LHCN-M2 (cell line): ENCODE results near the gene CETN2. TPM values are rescaled to one million over a fixed set of nuclear protein-coding genes. Genes with fewer than 3 reads are reported as not detected.
"Not testable (repeated sequence)": the region's sequence is repeated elsewhere in the genome, so short reads cannot be mapped to it uniquely, and the experiment has no call there.

Experiments used
- DNase-seq: peaks from one replicate; pipeline ENCODE4 v3.0.0-alpha.2; 2012; ENCODE audit warnings: low read depth
- polyA plus RNA-seq: library from polyadenylated mRNA; unstranded; fragments of >200 nt; gene quantifications from one replicate; pipeline ENCODE4 v1.2.1, GENCODE V29; 2012; ENCODE audit warnings: missing spikeins
- total RNA-seq: library from RNA; depleted of rRNA; stranded (reverse); fragments of >200 nt; gene quantifications from 2 replicates; pipeline ENCODE4 v1.2.3, GENCODE V29; 2014; rRNA removed

CETN2 gene
- total RNA-seq: 48.7 and 52.2 TPM in 2 replicates
- polyA plus RNA-seq: 45.4 TPM

- peak; percentile 91 for DNase-seq
Measured at GRCh38 chrX:152830312-152831305, at the start of gene CETN2, which contains the start of gene NSDHL. Gene CETN2 (minus strand): TSS chrX:152830757. CDS start chrX:152830710, 47 bp downstream. Gene NSDHL (plus strand): TSS chrX:152831063. CDS start chrX:152846325, 15,262 bp downstream.

GRCh38 chrX:152878976-152879755 lies 48.6 kb upstream of the CETN2 start:
- no peak for DNase-seq

GRCh38 chrX:152876931-152877840 lies 46.6 kb upstream of the CETN2 start:
- no peak for DNase-seq

- no peak for DNase-seq
Measured at GRCh38 chrX:152873361-152873760, 42.8 kb upstream of the CETN2 start.

GRCh38 chrX:152872522-152872921 lies 42.0 kb upstream of the CETN2 start:
- DNase-seq: no peak

GRCh38 chrX:152871260-152871659 lies 40.7 kb upstream of the CETN2 start:
- no peak for DNase-seq

- no peak for DNase-seq
Measured at GRCh38 chrX:152869972-152870371, 39.4 kb upstream of the CETN2 start.

- DNase-seq: no peak
Measured at GRCh38 chrX:152866386-152866785, 35.8 kb upstream of the CETN2 start.

GRCh38 chrX:152865232-152865920 lies 34.8 kb upstream of the CETN2 start:
- no peak for DNase-seq

GRCh38 chrX:152861826-152862225 lies 31.3 kb upstream of the CETN2 start:
- no peak for DNase-seq

GRCh38 chrX:152861116-152861515 lies 30.6 kb upstream of the CETN2 start:
- DNase-seq: no peak

GRCh38 chrX:152853986-152854385 lies 23.4 kb upstream of the CETN2 start:
- no peak for DNase-seq

- no peak for DNase-seq
Measured at GRCh38 chrX:152850465-152850864, 19.9 kb upstream of the CETN2 start.

GRCh38 chrX:152847281-152847680 lies 16.7 kb upstream of the CETN2 start:
- no peak for DNase-seq

- DNase-seq: no peak
Measured at GRCh38 chrX:152845618-152846240, 15.2 kb upstream of the CETN2 start.

GRCh38 chrX:152844256-152844655 lies 13.7 kb upstream of the CETN2 start:
- DNase-seq: no peak

GRCh38 chrX:152843852-152844251 lies 13.3 kb upstream of the CETN2 start:
- no peak for DNase-seq

GRCh38 chrX:152842772-152843338 lies 12.3 kb upstream of the CETN2 start:
- DNase-seq: no peak

GRCh38 chrX:152835470-152835869 lies 4.9 kb upstream of the CETN2 start:
- DNase-seq: not testable (repeated sequence)

- no peak for DNase-seq
Measured at GRCh38 chrX:152833378-152833777, 2.8 kb upstream of the CETN2 start.
